Endometrium (tissue), 2 donors: ENCODE data around the gene FBXW12.

Experiments used
- FAIRE-seq: peaks from 2 replicates; lab custom pipeline; 2012; peaks lifted over from hg19 to GRCh38; lab: Jason Lieb, UNC
- donor health status: control.
- donor health status: control.

FBXW12 gene

GRCh38 chr3:48408823-48409281 is 36.8 kb downstream of the FBXW12 start:
- no peak for FAIRE-seq

GRCh38 chr3:48409291-48410201 is 37.5 kb downstream of the FBXW12 start:
- no peak for FAIRE-seq

GRCh38 chr3:48410205-48411040 is 38.4 kb downstream of the FBXW12 start:
- FAIRE-seq, result no peak

GRCh38 chr3:48411041-48411588 is 39.1 kb downstream of the FBXW12 start:
- no peak for FAIRE-seq

- FAIRE-seq, result no peak
Observed at GRCh38 chr3:48411606-48412374, 39.8 kb downstream of the FBXW12 start.

- FAIRE-seq, result no peak
Observed at GRCh38 chr3:48412375-48413001, 40.5 kb downstream of the FBXW12 start.

- no peak for FAIRE-seq
Observed at GRCh38 chr3:48413086-48413485, 41.1 kb downstream of the FBXW12 start.

GRCh38 chr3:48413611-48414010 is 41.6 kb downstream of the FBXW12 start:
- no peak for FAIRE-seq

GRCh38 chr3:48414376-48415250 is 42.6 kb downstream of the FBXW12 start:
- FAIRE-seq, result no peak

GRCh38 chr3:48415251-48415953 is 43.4 kb downstream of the FBXW12 start:
- FAIRE-seq, result no peak

GRCh38 chr3:48416091-48416505 is 44.1 kb downstream of the FBXW12 start:
- FAIRE-seq, result no peak

- FAIRE-seq, result no peak
Observed at GRCh38 chr3:48416546-48416945, 44.5 kb downstream of the FBXW12 start.

GRCh38 chr3:48417529-48418108 is 45.6 kb downstream of the FBXW12 start:
- FAIRE-seq, result no peak

GRCh38 chr3:48418140-48418539 is 46.1 kb downstream of the FBXW12 start:
- FAIRE-seq, result no peak

- no peak for FAIRE-seq
Observed at GRCh38 chr3:48418651-48419050, 46.6 kb downstream of the FBXW12 start.

- FAIRE-seq, result no peak
Observed at GRCh38 chr3:48419149-48419548, 47.1 kb downstream of the FBXW12 start.

GRCh38 chr3:48419597-48419996 is 47.6 kb downstream of the FBXW12 start:
- no peak for FAIRE-seq

- no peak for FAIRE-seq
Observed at GRCh38 chr3:48420561-48420960, 48.5 kb downstream of the FBXW12 start.

GRCh38 chr3:48422272-48422671 is 50.3 kb downstream of the FBXW12 start:
- FAIRE-seq, result no peak
